BLaER1 treated with 17β-estradiol and CSF1 and Interleukin-3, amounts not matched to agents 10 nM and 100 nM (cell line): ENCODE data around the gene IRAK2.
A peak's percentile ranks its signal among the peaks of the same experiment; 100 is the strongest.

Experiments used
- H3K27ac ChIP-seq, 11 experiments: shearing (Covaris generic); formaldehyde crosslinking; 2 replicates each; pipeline ENCODE4 v1.8.1; 2022
- H3K27me3 ChIP-seq, 11 experiments: shearing (Covaris generic); formaldehyde crosslinking; 2 replicates each; pipeline ENCODE4 v1.8.1; 2022
- H3K36me3 ChIP-seq, 11 experiments: shearing (Covaris generic); formaldehyde crosslinking; 2 replicates each; pipeline ENCODE4 v1.8.1; 2022
- H3K4me1 ChIP-seq, 10 experiments: shearing (Covaris generic); formaldehyde crosslinking; 2 replicates each; pipeline ENCODE4 v1.8.1; 2022
- H3K4me2 ChIP-seq, 11 experiments: shearing (Covaris generic); formaldehyde crosslinking; 2 replicates each; pipeline ENCODE4 v1.8.1; 2022
- H3K4me3 ChIP-seq, 10 experiments: shearing (Covaris generic); formaldehyde crosslinking; 2 replicates each; pipeline ENCODE4 v1.8.1; 2022
- H3K9ac ChIP-seq, 11 experiments: shearing (Covaris generic); formaldehyde crosslinking; 2 replicates each; pipeline ENCODE4 v1.8.1; 2022
- H3K9me3 ChIP-seq, 11 experiments: shearing (Covaris generic); formaldehyde crosslinking; replicated peaks in 1 of 11; 2 replicates each; pipeline ENCODE4 v1.8.1; 2022
- H4K20me1 ChIP-seq, 11 experiments: shearing (Covaris generic); formaldehyde crosslinking; 2 replicates each; pipeline ENCODE4 v1.8.1; 2022
- Cebpa-rat ChIP-seq, 11 experiments: shearing (Covaris generic); IDR thresholded peaks; 2 replicates each; pipeline ENCODE4 v1.8.1; 2022

The IRAK2 gene

GRCh38 chr3:10136426-10137005, 28.2 kb upstream of the IRAK2 start:
- no peaks in the 10 kb centered on the region for H3K27me3 ChIP-seq
- H3K27ac ChIP-seq = peak overlapping the region in 4 of 11 experiments; percentile 32 to 48 (median 39); a peak in 7 of 22 replicates
- peaks cover 0 to 12% (median 4%) of the 10 kb centered on the region in 11 experiments; a peak in 6 of 22 replicates for H3K36me3 ChIP-seq
- H3K4me3 ChIP-seq = no peak overlapping the region
- H4K20me1 ChIP-seq = no peaks in the 10 kb centered on the region; a peak in 2 of 22 replicates
- H3K9ac ChIP-seq = no peak overlapping the region
- TF ChIP-seq Cebpa-rat (IDR thresholded peaks at IDR 0.05) = no peak
- 0 out of 22 replicates have a peak overlapping the region, but pooled peaks of 1 of the 11 experiments have one; percentile 0 for H3K4me2 ChIP-seq
- H3K9me3 ChIP-seq = peaks cover 0 to 14% (median 8%) of the 10 kb centered on the region in 11 experiments; a peak in 10 of 22 replicates
- peaks cover 0 to 24% (median 5%) of the 10 kb centered on the region in 10 experiments; a peak in 10 of 20 replicates for H3K4me1 ChIP-seq

GRCh38 chr3:10137178-10137577, 27.5 kb upstream of the IRAK2 start:
- Histone ChIP-seq H3K4me2 (peak overlapping the region in 2 of 11 experiments; percentile 0 to 15; a peak in 1 of 22 replicates), H3K4me3 (no peak overlapping the region), H3K27me3 (no peaks in the 10 kb centered on the region)

GRCh38 chr3:10140996-10141546, 23.6 kb upstream of the IRAK2 start:
- no peaks in the 10 kb centered on the region for H3K27me3 ChIP-seq
- H3K4me3 ChIP-seq = peak overlapping the region; percentile 72 to 87 (median 78); a peak in 15 of 20 replicates
- peak overlapping the region; percentile 32 to 98 (median 86); a peak in 21 of 22 replicates for H3K4me2 ChIP-seq
- H3K27ac ChIP-seq = peak overlapping the region; percentile 88 to 98 (median 97); a peak in 21 of 22 replicates
- peaks cover 0 to 35% (median 27%) of the 10 kb centered on the region in 11 experiments; a peak in 21 of 22 replicates for H3K36me3 ChIP-seq
- peaks cover 0 to 9% (median 5%) of the 10 kb centered on the region in 11 experiments; a peak in 8 of 22 replicates for H3K9me3 ChIP-seq
- TF ChIP-seq Cebpa-rat (IDR thresholded peaks at IDR 0.05) = no peak
- peaks cover 31 to 46% (median 38%) of the 10 kb centered on the region in 10 experiments for H3K4me1 ChIP-seq
- peaks cover 30 to 39% (median 38%) of the 10 kb centered on the region in 11 experiments for H4K20me1 ChIP-seq
- H3K9ac ChIP-seq = peak overlapping the region; percentile 86 to 98 (median 96); a peak in 20 of 22 replicates

More at GRCh38 chr3:10137178-10137577, 27.5 kb upstream of the IRAK2 start:
- Histone ChIP-seq H3K36me3 (peaks cover 0 to 7% (median 1%) of the 10 kb centered on the region in 11 experiments; a peak in 4 of 22 replicates), H3K4me1 (peaks cover 0 to 24% (median 5%) of the 10 kb centered on the region in 10 experiments; a peak in 10 of 20 replicates), H3K9me3 (peaks cover 0 to 14% (median 8%) of the 10 kb centered on the region in 11 experiments; a peak in 10 of 22 replicates), H3K27ac (peak overlapping the region in 8 of 11 experiments; percentile 7 to 50 (median 34); a peak in 12 of 22 replicates), H4K20me1 (no peaks in the 10 kb centered on the region; a peak in 1 of 22 replicates), H3K9ac (no peak overlapping the region)
- peak in 1 of 11 experiments; percentile 47; a peak in 1 of 22 replicates for TF ChIP-seq Cebpa-rat (IDR thresholded peaks at IDR 0.05)

- H3K36me3 ChIP-seq = peaks cover 15 to 54% (median 45%) of the 10 kb centered on the region in 11 experiments; a peak in 21 of 22 replicates
- H3K27me3 ChIP-seq = no peaks in the 10 kb centered on the region
- peak overlapping the region; percentile 72 to 87 (median 78) for H3K4me3 ChIP-seq
- H3K27ac ChIP-seq = peak overlapping the region; percentile 88 to 98 (median 97)
- peak overlapping the region; percentile 86 to 98 (median 96) for H3K9ac ChIP-seq
- no peaks in the 10 kb centered on the region for H3K9me3 ChIP-seq
- peaks cover 45 to 57% (median 56%) of the 10 kb centered on the region in 11 experiments for H4K20me1 ChIP-seq
- peaks cover 32 to 56% (median 48%) of the 10 kb centered on the region in 10 experiments for H3K4me1 ChIP-seq
- TF ChIP-seq Cebpa-rat (IDR thresholded peaks at IDR 0.05) = peak in 4 of 11 experiments; percentile 16 to 38 (median 27); a peak in 3 of 22 replicates
- peak overlapping the region; percentile 82 to 98 (median 94) for H3K4me2 ChIP-seq
These were observed 21.8 kb upstream of the IRAK2 start for GRCh38 chr3:10142707-10143560.

- H3K4me3 ChIP-seq = peak overlapping the region in 7 of 10 experiments; percentile 31 to 87 (median 74); a peak in 11 of 20 replicates
- H3K4me2 ChIP-seq = peak overlapping the region; percentile 82 to 98 (median 94); a peak in 21 of 22 replicates
- TF ChIP-seq Cebpa-rat (IDR thresholded peaks at IDR 0.05) = no peak
- H3K27me3 ChIP-seq = no peaks in the 10 kb centered on the region
- peaks cover 32 to 78% (median 56%) of the 10 kb centered on the region in 10 experiments for H3K4me1 ChIP-seq
- peaks cover 38 to 81% (median 71%) of the 10 kb centered on the region in 11 experiments for H3K36me3 ChIP-seq
- H3K9ac ChIP-seq = peak overlapping the region in 3 of 11 experiments; percentile 46 to 67 (median 58); a peak in 5 of 22 replicates
- peaks cover 65 to 85% (median 82%) of the 10 kb centered on the region in 11 experiments for H4K20me1 ChIP-seq
- no peaks in the 10 kb centered on the region for H3K9me3 ChIP-seq
- peak overlapping the region in 4 of 11 experiments; percentile 23 to 61 (median 41); a peak in 5 of 22 replicates for H3K27ac ChIP-seq
These were observed 19.0 kb upstream of the IRAK2 start for GRCh38 chr3:10145685-10146084.

- H3K4me3 ChIP-seq = no peak overlapping the region
- H3K27ac ChIP-seq = peak overlapping the region in 5 of 11 experiments; percentile 7 to 42 (median 37); a peak in 5 of 22 replicates
- H4K20me1 ChIP-seq = peaks cover 51 to 78% (median 65%) of the 10 kb centered on the region in 11 experiments; a peak in 21 of 22 replicates
- peak overlapping the region in 5 of 11 experiments; percentile 41 to 65 (median 56); a peak in 10 of 22 replicates for H3K4me2 ChIP-seq
- H3K9me3 ChIP-seq = no peaks in the 10 kb centered on the region
- peaks cover 16 to 60% (median 39%) of the 10 kb centered on the region in 10 experiments for H3K4me1 ChIP-seq
- peak overlapping the region in 5 of 11 experiments; percentile 2 to 42 (median 17); a peak in 6 of 22 replicates for H3K9ac ChIP-seq
- H3K27me3 ChIP-seq = no peaks in the 10 kb centered on the region
- H3K36me3 ChIP-seq = peaks cover 73 to 100% (median 97%) of the 10 kb centered on the region in 11 experiments
- TF ChIP-seq Cebpa-rat (IDR thresholded peaks at IDR 0.05) = no peak
These were observed 15.5 kb upstream of the IRAK2 start for GRCh38 chr3:10149226-10149625.

- peaks cover 0 to 43% (median 21%) of the 10 kb centered on the region in 10 experiments; a peak in 16 of 20 replicates for H3K4me1 ChIP-seq
- H4K20me1 ChIP-seq = peaks cover 38 to 60% (median 47%) of the 10 kb centered on the region in 11 experiments; a peak in 21 of 22 replicates
- no peak overlapping the region for H3K4me3 ChIP-seq
- peaks cover 81 to 95% (median 91%) of the 10 kb centered on the region in 11 experiments for H3K36me3 ChIP-seq
- no peak overlapping the region for H3K27ac ChIP-seq
- TF ChIP-seq Cebpa-rat (IDR thresholded peaks at IDR 0.05) = no peak
- H3K9me3 ChIP-seq = no peaks in the 10 kb centered on the region
- H3K9ac ChIP-seq = no peak overlapping the region
- no peaks in the 10 kb centered on the region for H3K27me3 ChIP-seq
- no peak overlapping the region for H3K4me2 ChIP-seq
These were observed 13.7 kb upstream of the IRAK2 start for GRCh38 chr3:10150987-10151386.
